CD8-positive, alpha-beta memory T cell (primary cell): ENCODE measurements around the gene PWWP2B. TPM values are rescaled to one million over a fixed set of nuclear protein-coding genes. Genes with fewer than 3 reads are reported as not detected.

ENCODE experiments used
- CTCF ChIA-PET: fragments of 350-600 bp; sonication (Branson Sonifier 250); formaldehyde crosslinking; loops from one replicate; lab custom pipeline; 2021; ENCODE audit warnings: antibody characterized with exemption; lab: Charles Lee
- POLR2A ChIA-PET: fragments of 350-600 bp; sonication (Branson Sonifier 250); formaldehyde crosslinking; loops from one replicate; lab custom pipeline; 2021; ENCODE audit warnings: antibody characterized with exemption; lab: Charles Lee
- DNase-seq, 5 donors: peaks; one replicate each; pipeline versions ENCODE4 v3.0.0 to v3.0.0-alpha.2; 2020 to 2022; ENCODE audit warnings: mixed read lengths in 1 of 5
- H3K27ac ChIP-seq: one replicate; pipeline ENCODE4 v1.7.0; 2013; ENCODE audit warnings: low read depth, mild to moderate bottlenecking, low read length, moderate library complexity
- H3K27me3 ChIP-seq: 2 replicates; pipeline ENCODE4 v1.7.0; 2013; ENCODE audit warnings: low read length, mild to moderate bottlenecking; ENCODE audit not compliant: insufficient read depth, poor library complexity, severe bottlenecking
- H3K36me3 ChIP-seq: 2 replicates; pipeline ENCODE4 v1.7.0; 2013; ENCODE audit warnings: mild to moderate bottlenecking, low read length, moderate library complexity; ENCODE audit not compliant: insufficient read depth
- H3K4me1 ChIP-seq: 2 replicates; pipeline ENCODE4 v1.7.0; 2013; ENCODE audit warnings: mild to moderate bottlenecking, low read length, moderate library complexity; ENCODE audit not compliant: insufficient read depth
- H3K4me3 ChIP-seq: 2 replicates; pipeline ENCODE4 v1.7.0; 2013; ENCODE audit warnings: mild to moderate bottlenecking, low read length
- H3K9me3 ChIP-seq: 2 replicates; pipeline ENCODE4 v1.7.0; 2013; ENCODE audit warnings: mild to moderate bottlenecking, low read length
- H3K27ac Mint-ChIP-seq, 8 donors: one replicate each; pipeline ENCODE4 v1.8.0; 2020 to 2021; ENCODE audit warnings: mixed read lengths in 8 of 8, mild to moderate bottlenecking in 6 of 8, inconsistent platforms in 3 of 8, moderate library complexity in 3 of 8
- H3K27me3 Mint-ChIP-seq, 2 donors: one replicate each; pipeline ENCODE4 v1.8.0; 2020 to 2021; ENCODE audit warnings: mixed read lengths in 2 of 2, mild to moderate bottlenecking in 1 of 2, moderate library complexity in 1 of 2
- H3K36me3 Mint-ChIP-seq, 3 donors: one replicate each; pipeline ENCODE4 v1.8.0; 2020 to 2021; ENCODE audit warnings: mixed read lengths in 3 of 3, inconsistent platforms in 1 of 3, mild to moderate bottlenecking in 1 of 3
- H3K4me1 Mint-ChIP-seq, 3 donors: one replicate each; pipeline ENCODE4 v1.8.0; 2020 to 2021; ENCODE audit warnings: mixed read lengths in 3 of 3, inconsistent platforms in 1 of 3, mild to moderate bottlenecking in 1 of 3
- H3K4me3 Mint-ChIP-seq, 7 donors: one replicate each; pipeline ENCODE4 v1.8.0; 2020 to 2021; ENCODE audit warnings: mixed read lengths in 7 of 7, mild to moderate bottlenecking in 6 of 7, moderate library complexity in 4 of 7, inconsistent platforms in 2 of 7
- H3K9me3 Mint-ChIP-seq, 5 donors: one replicate each; pipeline ENCODE4 v1.8.0; 2020 to 2022; ENCODE audit warnings: mixed read lengths in 5 of 5, mild to moderate bottlenecking in 3 of 5, moderate library complexity in 2 of 5, inconsistent platforms in 1 of 5
- polyA plus RNA-seq: library from polyadenylated mRNA; unstranded; fragments of 300-500 nt; fragmentation: Illumina TruSeq; gene quantifications from one replicate; pipeline ENCODE4 v1.2.3, GENCODE V29; 2021
- total RNA-seq, 2 experiments: library from RNA; stranded (reverse); gene quantifications; one replicate each; pipeline ENCODE4 v1.2.3, GENCODE V29; 2021

The PWWP2B gene
- total and polyA plus RNA-seq, 3 experiments from 2014 or later: 3.1 to 4.4 (median 3.7) TPM

DNA sequence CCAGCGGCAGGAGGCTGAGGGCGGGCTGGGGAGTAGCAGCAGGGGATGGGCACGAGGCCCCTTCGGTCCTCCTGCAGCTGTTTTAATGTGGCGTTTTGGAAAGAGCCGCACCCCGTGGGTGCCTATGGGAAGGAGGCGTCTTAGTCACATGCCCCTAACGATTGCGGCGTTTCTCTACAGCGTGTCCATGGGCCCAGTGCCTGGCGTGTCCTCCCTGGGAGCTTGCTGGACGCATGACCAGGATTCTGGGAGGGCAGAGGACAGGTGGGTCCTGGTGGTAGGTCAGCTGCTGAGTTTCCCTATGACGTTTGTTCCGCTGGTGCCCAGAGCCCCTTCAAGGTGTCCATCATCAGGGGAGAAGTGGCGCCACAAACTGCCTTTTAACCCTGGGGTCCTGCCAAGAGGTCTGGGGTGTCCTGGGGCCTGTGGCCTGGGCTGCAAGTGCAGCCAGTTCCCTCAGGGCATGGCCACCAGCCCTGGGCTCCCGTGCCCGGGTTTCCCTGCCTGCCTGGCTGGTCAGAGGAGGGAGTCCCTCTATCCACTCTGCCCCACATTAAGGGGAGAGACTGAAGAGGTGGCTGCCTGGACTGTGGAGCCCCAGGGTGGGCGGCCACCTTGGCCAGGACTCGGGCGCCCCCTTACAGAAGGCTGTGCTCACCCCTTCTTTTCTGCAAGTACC, 48.7 kb downstream of the PWWP2B start:
- ChIA-PET CTCF (interaction anchor here (1.2 to 2.1 kb wide), 7 partner anchors 9 to 58 kb away, joined by 3 to 17 read pairs (median 4); partner anchors contain the start of gene PWWP2B), POLR2A (interaction anchor here (1.4 to 1.7 kb wide), 2 partner anchors 48 to 91 kb away, joined by 3 to 15 read pairs; partner anchors contain the start of gene PWWP2B)
- Histone ChIP-seq H3K4me1 (peaks cover 43% of the 10 kb centered on the region), H3K4me3 (no peak overlapping the region), H3K36me3 (no peaks in the 10 kb centered on the region), H3K27me3 (no peaks in the 10 kb centered on the region), H3K27ac (no peak overlapping the region), H3K9me3 (no peaks in the 10 kb centered on the region)
- H3K4me1 Mint-ChIP-seq: peaks cover 23 to 54% (median 32%) of the 10 kb centered on the region in 3 donors
- H3K9me3 Mint-ChIP-seq: no peaks in the 10 kb centered on the region
- peak overlapping the region; percentile 24 to 100 (median 88) for H3K27ac Mint-ChIP-seq
- DNase-seq: no peak
- no peaks in the 10 kb centered on the region for H3K36me3 Mint-ChIP-seq
- peak overlapping the region in 3 of 7 donors; percentile 29 to 46 (median 32) for H3K4me3 Mint-ChIP-seq
- H3K27me3 Mint-ChIP-seq: no peaks in the 10 kb centered on the region

DNA sequence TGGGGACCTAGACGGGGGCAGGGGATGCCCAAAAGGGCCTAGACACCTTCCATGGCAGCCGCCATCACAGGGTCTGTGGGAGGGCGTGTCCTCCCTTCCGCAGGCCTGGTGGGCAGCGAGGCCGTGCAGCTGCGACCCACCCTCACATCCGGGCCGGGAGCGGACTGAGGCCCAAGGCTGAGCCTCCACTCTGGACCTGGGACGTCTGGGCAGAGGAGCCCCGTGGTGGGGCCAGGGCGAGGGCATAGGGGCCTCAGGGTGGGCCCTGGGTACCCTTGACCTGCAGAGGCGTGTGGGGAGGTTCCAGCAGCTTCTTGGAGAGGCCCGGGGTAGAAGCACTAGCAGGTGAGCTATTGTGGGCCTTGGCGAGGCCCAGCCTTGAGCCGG, 49.2 kb downstream of the PWWP2B start:
- Histone ChIP-seq H3K27ac (peak overlapping the region; percentile 91), H3K4me3 (peak overlapping the region; percentile 53), H3K27me3 (no peaks in the 10 kb centered on the region), H3K9me3 (no peaks in the 10 kb centered on the region), H3K4me1 (peaks cover 43% of the 10 kb centered on the region), H3K36me3 (no peaks in the 10 kb centered on the region)
- Mint-ChIP-seq H3K27ac (peak overlapping the region; percentile 90 to 100 (median 95)), H3K4me1 (peaks cover 23 to 58% (median 33%) of the 10 kb centered on the region in 3 donors), H3K4me3 (peak overlapping the region in 5 of 7 donors; percentile 63 to 87 (median 68)), H3K36me3 (no peaks in the 10 kb centered on the region), H3K27me3 (no peaks in the 10 kb centered on the region), H3K9me3 (no peaks in the 10 kb centered on the region)
- ChIA-PET POLR2A (interaction anchor here (0.8 to 1.7 kb wide), 4 partner anchors 49 to 110 kb away, joined by 3 to 15 read pairs (median 6); partner anchors contain the start of gene PWWP2B), CTCF (interaction anchor here (1.0 to 2.1 kb wide), 14 partner anchors 9 to 424 kb away, joined by 3 to 17 read pairs (median 4); partner anchors contain the start of gene PWWP2B)
- no peak for DNase-seq

DNA sequence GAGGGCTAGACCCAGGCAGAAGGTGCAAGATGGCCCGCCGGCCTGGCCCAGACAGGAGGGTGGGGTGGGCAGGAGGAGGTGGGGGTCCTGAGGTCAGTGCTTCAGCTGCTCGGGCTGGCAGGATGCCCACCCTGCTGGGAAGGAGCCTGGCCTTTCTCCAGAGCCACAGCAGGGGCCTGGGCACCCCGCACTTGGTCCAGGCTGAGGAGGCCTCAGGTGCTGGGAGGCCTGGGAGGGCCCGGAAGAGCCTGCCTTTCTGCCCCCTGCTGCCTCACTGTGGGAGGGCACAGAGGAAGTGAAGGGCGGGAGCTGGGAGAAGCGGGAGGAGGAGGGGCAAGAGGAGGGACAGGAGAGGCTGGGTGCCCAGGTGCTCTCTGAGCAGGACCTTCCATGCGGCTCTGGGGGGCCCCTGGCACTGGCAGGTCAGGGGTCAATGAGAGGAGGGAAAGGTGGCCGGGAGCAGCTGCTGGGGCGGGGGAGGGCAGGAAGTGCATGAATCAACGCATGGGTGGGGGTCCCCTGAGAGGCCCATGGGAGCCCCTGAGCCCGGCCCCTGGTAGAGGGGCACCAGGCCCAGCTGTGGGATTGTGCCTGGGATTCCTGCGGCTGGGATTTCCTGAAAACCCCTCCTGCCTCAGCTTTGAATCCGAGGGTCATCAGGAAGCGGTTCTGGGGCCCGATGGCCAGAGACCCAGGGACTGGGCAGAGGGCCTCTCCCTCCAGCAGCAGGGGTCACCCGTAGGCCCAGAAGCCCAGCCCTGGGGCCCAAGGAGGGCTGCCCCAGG, 49.9 kb downstream of the PWWP2B start:
- Histone ChIP-seq H3K27me3 (no peaks in the 10 kb centered on the region), H3K4me3 (peak overlapping the region; percentile 53), H3K4me1 (peaks cover 48% of the 10 kb centered on the region), H3K36me3 (no peaks in the 10 kb centered on the region), H3K27ac (peak overlapping the region; percentile 91), H3K9me3 (no peaks in the 10 kb centered on the region)
- peak; percentile 51 to 81 (median 64) for DNase-seq
- Mint-ChIP-seq H3K9me3 (no peaks in the 10 kb centered on the region), H3K27ac (peak overlapping the region; percentile 90 to 100 (median 95)), H3K4me3 (peak overlapping the region; percentile 63 to 87 (median 68)), H3K27me3 (no peaks in the 10 kb centered on the region), H3K36me3 (no peaks in the 10 kb centered on the region), H3K4me1 (peaks cover 23 to 63% (median 36%) of the 10 kb centered on the region in 3 donors)
- ChIA-PET POLR2A (interaction anchor here (0.6 to 1.7 kb wide), 8 partner anchors 12 to 140 kb away, joined by 3 to 15 read pairs (median 3); partner anchors contain the start of gene PWWP2B), CTCF (interaction anchor here (0.6 to 2.2 kb wide), 18 partner anchors 8 to 424 kb away, joined by 3 to 17 read pairs (median 4); partner anchors contain the start of gene PWWP2B)

DNA sequence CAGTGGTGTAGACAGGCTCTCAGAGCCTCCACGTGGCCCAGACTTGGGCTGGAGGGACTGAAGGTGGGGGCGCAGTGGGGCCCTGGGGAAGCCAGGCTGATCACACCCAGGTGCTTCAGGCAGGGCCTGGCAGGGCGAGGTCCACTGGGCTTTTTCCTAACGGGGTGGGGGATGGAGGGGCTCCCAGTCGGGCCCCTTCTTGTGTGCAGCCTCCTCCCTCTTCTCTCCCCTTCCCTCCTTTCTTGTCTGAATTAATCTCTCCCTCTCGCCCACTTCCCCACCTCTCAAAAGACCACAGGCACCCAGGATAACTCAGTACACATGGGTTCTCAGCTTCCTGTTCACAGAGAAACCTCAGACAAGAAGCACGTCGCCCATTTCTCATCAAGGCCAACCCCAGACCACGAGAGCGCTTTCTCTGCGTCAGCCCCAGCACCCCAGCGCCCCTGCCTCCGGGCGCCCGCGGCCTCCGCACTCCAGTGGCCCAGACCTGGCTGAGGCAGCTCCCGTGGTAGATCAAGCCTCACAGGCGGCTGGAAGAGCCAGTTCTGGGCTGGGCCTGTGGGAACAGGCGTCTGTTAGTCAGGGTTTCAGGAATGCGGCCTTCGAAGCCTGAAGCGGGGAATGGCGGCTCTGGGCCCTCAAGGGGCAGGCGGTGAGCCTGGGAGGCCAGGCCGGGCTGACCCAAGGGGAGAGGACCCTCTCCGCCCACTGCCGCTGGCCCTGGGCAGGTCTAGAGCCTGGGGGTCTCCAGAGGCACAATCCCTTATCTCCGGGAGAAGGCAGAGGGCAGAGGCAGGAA, 50.6 kb downstream of the PWWP2B start:
- Histone ChIP-seq H3K27ac (peak overlapping the region; percentile 91), H3K4me3 (peak overlapping the region; percentile 53), H3K9me3 (no peaks in the 10 kb centered on the region), H3K4me1 (peaks cover 56% of the 10 kb centered on the region), H3K27me3 (no peaks in the 10 kb centered on the region), H3K36me3 (no peaks in the 10 kb centered on the region)
- POLR2A ChIA-PET: interaction anchor here (0.6 to 1.7 kb wide), 5 partner anchors 48 to 169 kb away, joined by 3 to 15 read pairs (median 3); partner anchors contain the start of gene PWWP2B
- peaks cover 22 to 66% (median 33%) of the 10 kb centered on the region in 3 donors for H3K4me1 Mint-ChIP-seq
- CTCF ChIA-PET: interaction anchor here (0.7 to 2.2 kb wide), 14 partner anchors 8 to 425 kb away, joined by 3 to 17 read pairs (median 4); partner anchors contain the start of gene PWWP2B
- no peaks in the 10 kb centered on the region for H3K9me3 Mint-ChIP-seq
- H3K27me3 Mint-ChIP-seq: no peaks in the 10 kb centered on the region
- H3K27ac Mint-ChIP-seq: peak overlapping the region; percentile 90 to 100 (median 95)
- H3K4me3 Mint-ChIP-seq: peak overlapping the region; percentile 45 to 73 (median 63)
- H3K36me3 Mint-ChIP-seq: no peaks in the 10 kb centered on the region
- DNase-seq: peak; percentile 69 to 93 (median 89)

DNA sequence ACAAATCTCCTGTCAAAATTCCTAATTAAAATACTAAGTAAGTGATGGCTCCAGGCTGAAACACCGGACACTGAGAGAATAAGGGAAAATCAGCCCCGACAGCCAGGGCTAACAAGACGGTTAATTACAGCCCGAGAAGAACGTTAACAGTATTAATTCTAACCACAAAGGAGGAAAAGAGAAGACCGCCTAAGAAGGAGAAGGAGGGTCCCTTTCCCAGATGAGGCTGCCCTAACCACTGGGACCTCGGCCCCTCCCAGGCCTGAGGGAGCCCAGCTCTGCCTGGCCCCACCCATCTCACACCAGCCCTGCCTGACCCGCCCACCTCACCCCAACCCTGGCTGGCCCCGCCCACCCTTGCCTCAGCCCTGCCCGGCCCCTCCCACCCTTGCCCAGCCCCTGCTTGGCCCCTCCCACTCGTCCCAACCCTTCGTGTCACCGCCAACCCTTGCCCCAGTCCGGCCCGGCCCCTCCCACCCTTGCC, 51.3 kb downstream of the PWWP2B start:
- H3K27ac Mint-ChIP-seq: peak overlapping the region; percentile 83 to 100 (median 95)
- peak overlapping the region; percentile 91 for H3K27ac ChIP-seq
- H3K4me3 ChIP-seq: peak overlapping the region; percentile 53
- no peaks in the 10 kb centered on the region for H3K27me3 Mint-ChIP-seq
- no peaks in the 10 kb centered on the region for H3K36me3 ChIP-seq
- peaks cover 24 to 70% (median 33%) of the 10 kb centered on the region in 3 donors for H3K4me1 Mint-ChIP-seq
- ChIA-PET POLR2A (interaction anchor here (0.6 to 1.0 kb wide), 2 partner anchors 141 to 170 kb away, joined by 3 to 4 read pairs; no protein-coding TSS in a partner anchor), CTCF (interaction anchor here (1.1 to 2.2 kb wide), 3 partner anchors 55 to 61 kb away, joined by 4 to 13 read pairs (median 5); no protein-coding TSS in a partner anchor)
- H3K4me3 Mint-ChIP-seq: peak overlapping the region in 4 of 7 donors; percentile 28 to 52 (median 38)
- H3K9me3 Mint-ChIP-seq: no peaks in the 10 kb centered on the region
- H3K36me3 Mint-ChIP-seq: no peaks in the 10 kb centered on the region
- H3K4me1 ChIP-seq: peaks cover 61% of the 10 kb centered on the region
- DNase-seq: peak in 4 of 5 donors; percentile 48 to 70 (median 58)
- H3K9me3 ChIP-seq: no peaks in the 10 kb centered on the region
- no peaks in the 10 kb centered on the region for H3K27me3 ChIP-seq

DNA sequence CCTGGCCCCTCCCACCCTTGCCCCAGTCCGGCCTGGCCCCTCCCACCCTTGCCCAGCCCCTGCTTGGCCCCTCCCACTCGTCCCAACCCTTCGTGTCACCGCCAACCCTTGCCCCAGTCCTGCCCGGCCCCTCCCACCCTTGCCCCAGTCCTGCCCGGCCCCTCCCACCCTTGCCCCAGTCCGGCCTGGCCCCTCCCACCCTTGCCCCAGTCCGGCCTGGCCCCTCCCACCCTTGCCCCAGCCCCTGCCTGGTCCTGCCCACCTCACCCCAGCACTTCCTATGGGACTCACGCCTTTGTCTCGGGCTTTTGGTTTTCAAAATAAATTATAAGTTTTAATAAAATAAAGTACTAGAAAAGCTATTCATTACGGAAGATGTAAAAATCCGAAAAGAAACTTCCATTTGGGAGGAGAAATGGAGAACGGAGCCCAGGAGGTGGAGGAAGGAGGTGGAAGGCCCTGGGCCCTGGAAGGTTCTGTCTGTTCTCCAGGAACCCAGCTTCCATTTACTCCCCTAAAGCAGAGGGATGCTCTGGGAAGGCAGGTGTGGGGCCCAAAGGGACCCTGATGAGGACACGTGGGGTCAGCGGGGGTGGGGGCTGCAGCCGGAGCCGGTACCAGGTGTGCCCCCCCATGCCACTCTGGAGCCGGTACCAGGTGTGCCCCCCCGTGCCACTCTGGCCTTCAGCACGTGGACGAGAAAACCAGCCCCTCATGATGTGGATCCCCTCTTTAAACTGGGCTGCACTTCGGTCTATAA, 52.2 kb downstream of the PWWP2B start:
- H3K4me1 ChIP-seq: peaks cover 58% of the 10 kb centered on the region
- no peak overlapping the region for H3K4me3 ChIP-seq
- H3K27ac Mint-ChIP-seq: peak overlapping the region in 7 of 8 donors; percentile 84 to 94 (median 87)
- no peak overlapping the region for H3K4me3 Mint-ChIP-seq
- peaks cover 21 to 65% (median 29%) of the 10 kb centered on the region in 3 donors for H3K4me1 Mint-ChIP-seq
- no peaks in the 10 kb centered on the region for H3K9me3 ChIP-seq
- H3K27me3 Mint-ChIP-seq: no peaks in the 10 kb centered on the region
- H3K9me3 Mint-ChIP-seq: no peaks in the 10 kb centered on the region
- no peaks in the 10 kb centered on the region for H3K27me3 ChIP-seq
- H3K36me3 ChIP-seq: no peaks in the 10 kb centered on the region
- no peak for DNase-seq
- POLR2A ChIA-PET: interaction anchor here (0.6 kb wide), 1 partner anchor 886 kb away, joined by 3 read pairs; no protein-coding TSS in a partner anchor
- no peak overlapping the region for H3K27ac ChIP-seq
- no peaks in the 10 kb centered on the region for H3K36me3 Mint-ChIP-seq
- CTCF ChIA-PET: interaction anchor here (1.1 to 2.2 kb wide), 2 partner anchors 56 to 62 kb away, joined by 4 to 5 read pairs; no protein-coding TSS in a partner anchor
